ENCODE data around the gene HIGD2A.

HIGD2A gene

GRCh38 chr5:176369934-176370711, 18.4 kb upstream of the HIGD2A start:
- DNase-seq = no peak

GRCh38 chr5:176371621-176372539, 16.7 kb upstream of the HIGD2A start:
- no peak for DNase-seq

- DNase-seq = no peak
Measured at GRCh38 chr5:176373100-176373818, 15.3 kb upstream of the HIGD2A start.

- DNase-seq = no peak
Measured at GRCh38 chr5:176379881-176380280, 8.7 kb upstream of the HIGD2A start.

DNA sequence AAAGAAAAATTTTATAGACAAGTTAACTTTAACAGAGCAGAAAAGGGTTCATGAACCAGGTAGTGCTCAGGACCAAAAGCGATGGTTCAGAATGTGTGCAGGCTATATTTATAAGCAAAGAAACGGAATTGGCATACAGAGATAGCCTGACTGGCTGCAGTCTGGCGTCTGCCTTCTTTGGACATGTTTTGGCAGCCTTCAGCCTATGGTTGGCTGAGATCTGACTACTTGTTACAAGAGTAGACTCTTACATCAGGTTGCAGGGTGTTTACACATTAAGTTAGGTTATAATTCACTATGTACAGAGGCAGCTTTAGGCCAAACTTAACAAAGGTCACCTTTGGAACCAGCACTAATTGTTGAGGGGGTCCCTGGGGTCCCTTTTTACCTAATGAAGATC, 7.1 kb upstream of the HIGD2A start:
- no peak for DNase-seq

- no peak for DNase-seq
Measured at GRCh38 chr5:176381979-176382378, 6.6 kb upstream of the HIGD2A start.

- no peak for DNase-seq
Measured at GRCh38 chr5:176382721-176383120, 5.8 kb upstream of the HIGD2A start.

DNA sequence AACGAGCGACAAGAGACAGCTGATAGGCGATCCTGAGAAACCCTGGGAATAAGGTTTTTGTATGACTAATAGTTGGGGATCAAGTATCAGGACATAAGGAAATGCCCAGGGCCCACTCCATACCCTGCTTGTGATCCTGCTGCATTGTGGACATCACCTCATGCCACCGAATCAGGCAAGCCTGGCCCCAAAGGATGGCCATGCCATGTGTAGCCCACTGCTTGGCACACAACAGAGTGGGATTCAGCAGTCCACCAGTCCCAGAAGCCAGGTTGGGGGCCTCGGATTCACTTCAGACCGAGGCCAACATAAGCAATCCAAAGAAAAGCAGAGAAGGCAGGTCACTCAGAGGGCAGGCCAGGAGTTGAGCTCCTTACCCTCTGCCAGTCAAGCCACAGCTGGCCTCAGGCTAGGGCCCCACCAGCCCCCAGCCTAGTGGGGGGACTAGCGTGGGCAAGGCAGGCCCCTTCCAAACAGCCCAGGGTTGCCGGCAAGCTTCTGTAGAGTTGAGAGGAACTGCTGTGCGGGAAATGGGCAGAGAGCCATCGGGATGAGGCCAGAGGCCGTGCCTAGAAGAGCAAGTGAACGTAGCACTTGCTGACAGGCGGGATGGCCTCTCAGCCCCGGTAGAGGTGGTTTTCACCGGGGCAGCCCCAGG, 5.2 kb upstream of the HIGD2A start:
- DNase-seq = no peak

DNA sequence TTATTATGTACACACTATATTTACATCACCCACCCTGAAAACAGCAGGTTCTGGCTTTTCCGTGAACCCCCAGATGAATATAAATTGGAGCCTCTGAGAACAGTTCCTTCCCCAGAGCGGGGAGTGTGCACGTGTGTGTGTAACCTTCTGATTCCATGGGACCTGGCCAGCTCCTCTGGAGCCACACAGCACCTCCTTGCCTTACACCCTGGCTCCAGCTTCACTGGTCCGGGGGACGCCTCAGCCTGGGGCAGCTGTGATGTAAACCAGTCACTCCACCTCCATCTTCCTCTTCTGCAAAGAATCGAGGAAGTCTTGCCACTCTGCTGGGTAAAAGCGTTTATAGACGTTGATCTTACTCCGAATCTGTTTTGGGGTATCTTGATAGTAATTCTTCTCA, 4.6 kb upstream of the HIGD2A start:
- DNase-seq = no peak

GRCh38 chr5:176384366-176384930, 4.1 kb upstream of the HIGD2A start:
- DNase-seq = no peak

DNA sequence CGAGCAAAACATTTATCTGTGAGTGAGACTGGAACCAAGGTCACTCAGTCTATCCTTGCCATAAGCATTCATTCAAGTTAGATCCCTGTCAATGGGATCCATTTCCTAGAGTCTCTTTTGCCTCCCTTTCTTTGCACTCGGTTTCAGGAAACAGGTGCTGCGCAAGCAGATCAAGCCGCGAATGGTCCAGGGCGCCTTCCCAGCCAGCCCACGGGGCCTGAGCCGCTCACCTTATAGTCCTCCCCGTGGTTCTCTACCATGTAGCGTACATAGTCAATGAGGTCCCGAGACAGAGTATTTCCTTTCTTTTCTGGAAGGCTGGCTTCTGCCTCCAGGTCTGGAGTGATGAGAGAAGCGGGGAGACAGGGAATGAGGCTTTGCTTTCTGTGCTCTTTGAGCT, 3.6 kb upstream of the HIGD2A start:
- no peak for DNase-seq

- DNase-seq = no peak
Measured at GRCh38 chr5:176386491-176386890, 2.1 kb upstream of the HIGD2A start.

GRCh38 chr5:176387384-176387925, 1.1 kb upstream of the HIGD2A start:
- no peak for DNase-seq

DNA sequence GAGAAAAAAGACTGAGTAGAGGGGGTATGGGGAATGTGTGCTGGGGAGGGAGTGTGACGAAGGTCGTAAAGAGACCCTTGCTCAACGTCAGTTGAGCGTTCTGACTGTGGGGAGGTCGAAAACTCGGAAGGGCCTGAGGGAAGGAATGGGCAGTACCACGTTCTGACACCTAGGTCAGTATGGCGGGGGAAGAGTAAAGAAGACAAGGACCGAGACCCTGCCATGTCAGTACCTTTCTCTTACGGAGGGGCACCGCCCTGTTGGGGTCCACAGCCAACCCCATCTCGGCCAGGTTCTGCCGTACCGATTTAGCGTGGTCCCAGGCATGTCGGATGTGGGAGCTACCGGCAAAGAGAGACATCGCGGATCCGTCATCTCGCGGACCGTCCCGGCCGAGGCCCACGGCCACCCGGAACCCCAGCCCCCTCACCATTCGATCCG, 528 bp upstream of the HIGD2A start:
- DNase-seq = peak in 1 of 2 experiments; percentile 8

GRCh38 chr5:176389135-176390123, 878 bp downstream of the HIGD2A start:
- peak in 1 of 2 experiments; percentile 53 for DNase-seq

DNA sequence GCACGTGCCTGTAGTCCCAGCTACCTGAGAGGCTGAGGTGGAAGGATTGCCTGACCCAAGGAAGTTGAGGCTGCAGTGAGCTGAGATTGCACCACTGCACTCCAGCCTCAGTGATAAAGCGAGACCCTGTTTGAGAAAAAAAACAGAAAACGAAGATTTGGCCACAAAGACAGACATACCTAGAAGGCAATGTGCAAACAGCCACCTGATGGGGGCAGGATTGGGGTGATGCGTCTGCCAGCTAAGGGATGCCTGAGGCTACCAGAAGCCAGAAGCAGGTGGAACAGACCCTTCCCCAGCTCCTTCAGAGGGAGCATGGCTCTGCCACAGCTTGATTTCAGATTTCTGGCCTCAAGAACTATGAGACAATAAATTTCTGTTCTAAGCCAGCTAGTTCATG, 2.9 kb downstream of the HIGD2A start:
- no peak for DNase-seq

- no peak for DNase-seq
Measured at GRCh38 chr5:176391999-176392398, 3.4 kb downstream of the HIGD2A start.

GRCh38 chr5:176392526-176392925, 4.0 kb downstream of the HIGD2A start:
- DNase-seq = no peak

DNA sequence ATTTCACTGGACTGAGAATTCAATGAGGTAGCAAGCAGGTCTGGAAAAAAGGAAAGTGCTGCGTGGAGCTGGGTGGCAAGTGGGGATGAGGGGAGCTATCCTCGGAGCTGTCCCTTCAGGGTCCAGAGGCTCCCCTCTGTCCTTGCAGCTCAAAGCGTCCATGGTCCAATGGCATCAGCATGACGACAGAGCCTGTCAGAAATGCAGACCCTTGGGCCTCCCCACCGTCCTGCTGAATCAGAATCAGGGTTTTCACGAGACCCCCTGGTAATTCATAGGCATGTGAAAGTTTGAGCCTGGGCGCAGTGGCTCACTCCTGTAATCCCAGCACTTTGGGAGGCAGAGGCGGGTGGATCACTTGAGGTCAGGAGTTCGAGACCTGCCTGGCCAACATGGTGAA, 5.5 kb downstream of the HIGD2A start:
- no peak for DNase-seq

GRCh38 chr5:176394881-176395675, 6.5 kb downstream of the HIGD2A start:
- DNase-seq = no peak

Data from NCI-H526 (cell line).